ENCODE data around the gene TMPRSS2.

Gene TMPRSS2

GRCh38 chr21:41479686-41480085 lies 28.3 kb downstream of the TMPRSS2 start:
- DNase-seq, result no peak

DNA sequence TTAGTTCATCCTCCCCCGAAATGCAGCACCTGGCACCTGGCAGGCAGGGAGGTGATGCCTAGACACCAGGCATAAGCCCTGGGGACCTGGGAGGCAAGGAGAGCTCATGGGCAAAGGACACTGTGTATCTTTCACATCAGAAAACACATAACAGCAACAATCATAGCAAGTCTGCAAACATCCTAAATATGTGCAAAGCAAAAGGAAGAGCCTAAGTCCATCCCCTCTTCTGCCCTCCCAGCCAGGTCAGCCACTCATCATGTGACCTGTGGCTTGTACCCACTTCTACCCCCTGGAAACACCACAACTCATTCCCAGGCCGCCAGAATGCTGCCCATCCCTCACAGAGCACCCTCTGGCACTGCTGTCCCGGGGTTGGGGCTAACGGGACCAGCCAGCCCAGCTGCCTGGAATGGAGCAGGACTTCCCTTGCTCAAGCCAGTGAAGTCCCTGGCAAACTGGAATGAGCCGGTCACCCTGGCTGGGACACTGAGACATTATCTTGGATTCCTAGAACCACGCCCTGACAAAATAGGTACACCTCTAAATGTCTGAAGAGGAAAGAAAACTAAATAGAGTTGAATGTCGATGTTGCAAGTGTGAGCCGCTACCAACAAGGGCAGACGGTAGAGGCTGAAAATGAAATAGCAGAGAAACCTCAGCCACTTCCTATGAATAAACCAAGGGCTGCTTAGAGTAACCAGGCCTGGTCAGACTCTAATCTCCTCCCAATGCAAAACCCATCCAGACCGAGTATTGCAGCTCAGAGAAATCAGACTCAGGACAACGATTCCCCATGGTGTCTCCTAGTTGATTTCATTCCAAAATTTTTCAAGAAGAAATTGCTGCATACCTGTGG lies 29.4 kb downstream of the TMPRSS2 start:
- DNase-seq, result no peak

GRCh38 chr21:41477641-41478318 lies 30.2 kb downstream of the TMPRSS2 start:
- DNase-seq, result no peak

GRCh38 chr21:41475714-41476420 lies 32.1 kb downstream of the TMPRSS2 start:
- no peak for DNase-seq

- no peak for DNase-seq
Observed at GRCh38 chr21:41472753-41473548, 35.0 kb downstream of the TMPRSS2 start.

- DNase-seq, result no peak
Observed at GRCh38 chr21:41470054-41470453, 37.9 kb downstream of the TMPRSS2 start.

GRCh38 chr21:41466024-41466820 lies 41.7 kb downstream of the TMPRSS2 start:
- no peak for DNase-seq

DNA sequence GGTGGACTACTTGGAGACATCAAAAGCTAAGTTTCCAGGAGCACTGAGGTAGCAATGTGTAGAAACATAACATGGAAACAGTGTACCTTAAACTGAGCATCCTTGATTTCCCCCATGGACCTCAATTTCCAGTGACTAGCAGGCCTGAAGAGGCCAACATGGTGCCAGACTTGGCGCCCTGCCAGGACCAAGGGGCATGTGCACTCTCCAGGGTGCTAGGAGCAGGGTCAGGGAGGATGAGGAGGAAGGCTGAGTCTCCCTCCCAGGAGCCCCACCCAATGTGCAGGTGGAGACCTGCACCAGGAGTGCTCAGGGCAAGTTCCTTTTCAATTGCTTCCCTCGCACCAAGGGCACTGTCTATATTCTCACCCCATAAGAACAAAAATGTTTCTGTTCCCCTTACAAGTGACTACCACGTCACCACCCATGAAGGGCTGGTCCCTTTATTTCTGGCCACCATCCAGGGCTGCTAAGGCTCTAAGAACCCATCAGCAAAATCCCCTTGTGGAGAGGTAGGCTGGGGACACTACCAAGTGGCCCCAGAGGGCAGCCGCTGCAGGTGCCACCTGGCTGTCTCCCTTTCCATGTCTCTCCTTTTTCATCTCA lies 42.7 kb downstream of the TMPRSS2 start:
- no peak for DNase-seq

DNA sequence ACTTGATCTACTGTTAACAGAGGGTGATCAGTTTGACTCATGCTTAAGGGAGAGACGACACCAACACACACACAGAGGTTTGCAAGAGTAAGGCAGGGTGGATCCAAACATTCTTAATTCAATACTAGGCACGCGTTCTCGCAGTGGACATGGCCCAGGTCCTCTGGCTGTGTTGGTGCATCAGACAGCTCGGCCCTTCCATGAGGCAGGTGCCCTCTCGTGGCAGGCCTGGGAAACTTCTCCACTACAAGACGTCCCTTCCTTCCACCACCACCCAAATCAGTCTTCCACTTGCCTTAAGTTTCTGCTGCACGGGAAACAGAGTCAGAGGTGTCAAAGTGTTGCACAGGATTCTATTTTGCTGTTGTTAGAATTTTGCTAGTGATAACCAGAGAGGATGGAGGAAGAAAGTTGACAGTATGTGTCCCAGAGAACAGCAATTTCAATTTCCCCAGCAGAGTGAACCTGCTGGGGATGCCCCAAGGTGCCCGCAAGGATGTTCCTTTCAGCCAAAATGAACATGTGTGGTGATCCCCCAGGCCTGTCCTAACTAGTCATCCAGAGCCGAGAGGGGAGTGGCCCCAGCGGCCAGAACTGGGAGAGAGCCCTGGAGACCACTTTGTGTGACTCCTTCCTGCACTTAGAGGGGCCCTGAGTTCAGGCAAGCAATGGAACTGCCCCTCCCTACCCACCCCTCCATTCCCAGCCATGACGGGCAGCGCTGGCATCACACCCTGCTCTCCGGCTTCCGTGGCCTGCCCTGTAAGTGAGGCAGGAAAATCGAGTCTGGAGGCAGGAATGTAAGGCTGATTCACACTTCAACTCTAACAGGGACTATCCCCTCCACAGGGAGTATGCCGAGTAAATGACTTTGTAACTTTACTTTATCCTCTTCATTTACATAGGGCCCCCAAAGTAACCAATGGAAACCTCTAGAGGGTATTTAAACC lies 47.1 kb downstream of the TMPRSS2 start:
- DNase-seq, result peak; percentile 58

DNA sequence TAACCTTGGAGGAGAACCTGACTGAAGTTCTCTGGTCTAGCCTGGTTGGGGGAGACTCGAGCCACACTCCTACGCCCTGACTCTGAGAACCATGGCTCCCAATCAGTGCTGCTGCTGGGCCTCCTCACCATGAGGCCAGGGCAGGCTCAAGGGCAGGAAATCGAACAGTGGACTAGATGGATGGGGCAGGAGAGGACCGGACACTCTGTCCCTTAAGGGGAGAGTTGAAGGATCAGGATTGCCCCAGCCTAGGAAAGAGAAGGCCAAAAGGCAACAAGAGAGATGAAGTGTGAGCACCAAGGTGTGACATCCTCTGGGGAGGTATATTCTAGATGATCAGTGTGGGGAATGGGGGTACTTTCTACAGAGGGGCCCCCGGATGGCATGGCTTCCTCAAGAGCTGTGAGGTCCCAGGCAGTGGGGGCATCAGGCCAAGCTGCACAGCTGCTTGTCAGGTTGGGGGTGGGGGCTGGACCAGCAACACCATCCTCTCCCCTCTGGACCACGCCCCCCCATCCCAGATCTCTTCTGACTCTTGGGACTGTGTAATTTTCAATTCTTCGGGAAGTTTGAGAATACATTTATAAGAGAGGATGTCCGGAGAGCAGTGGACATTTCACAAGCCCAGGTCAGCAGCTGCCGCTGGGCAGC lies 47.9 kb downstream of the TMPRSS2 start:
- DNase-seq, result no peak

GRCh38 chr21:41458559-41458958 lies 49.4 kb downstream of the TMPRSS2 start:
- DNase-seq, result no peak

DNA sequence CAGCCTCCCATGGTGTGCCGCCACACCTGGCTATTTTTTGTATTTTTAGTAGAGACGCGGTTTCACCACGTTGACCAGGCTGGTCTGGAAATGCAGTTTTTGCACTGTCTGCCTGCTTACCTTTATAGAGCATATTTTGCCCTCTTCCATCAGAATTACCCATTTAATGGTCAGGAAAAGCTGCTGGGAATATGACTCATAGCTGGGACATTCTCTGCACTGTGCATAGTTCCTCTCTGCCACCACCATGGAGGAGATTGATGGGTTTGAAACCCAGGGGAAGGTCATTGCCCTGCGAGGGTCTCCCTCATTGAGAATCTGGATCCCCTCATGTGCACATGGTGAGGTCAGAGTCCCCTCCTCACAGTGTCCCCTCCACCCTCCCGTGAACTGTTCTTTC lies 49.8 kb downstream of the TMPRSS2 start:
- no peak for DNase-seq

GRCh38 chr21:41453761-41454160 lies 54.2 kb downstream of the TMPRSS2 start:
- no peak for DNase-seq

DNA sequence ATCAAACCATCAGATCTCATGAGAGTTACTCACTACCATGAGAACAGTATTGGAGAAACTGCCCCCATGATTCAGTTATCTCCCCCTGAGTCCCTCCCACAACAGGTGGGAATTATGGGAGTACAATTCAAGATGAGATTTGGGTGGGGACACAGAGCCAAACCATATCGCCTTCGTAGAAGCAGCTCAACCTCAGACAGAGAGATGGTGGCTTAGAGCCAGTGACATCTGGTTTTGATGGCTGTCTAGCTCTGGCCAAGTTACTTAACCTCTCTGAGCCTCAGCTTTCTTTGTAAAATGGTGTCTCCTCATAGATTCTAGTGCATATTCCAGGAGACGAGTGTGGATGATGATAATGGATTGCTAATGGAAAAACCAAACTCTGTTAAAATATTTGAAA lies 54.8 kb downstream of the TMPRSS2 start:
- no peak for DNase-seq

GRCh38 chr21:41451753-41452676 lies 55.9 kb downstream of the TMPRSS2 start:
- no peak for DNase-seq

- DNase-seq, result no peak
Observed at GRCh38 chr21:41449613-41450012, 58.3 kb downstream of the TMPRSS2 start.

DNA sequence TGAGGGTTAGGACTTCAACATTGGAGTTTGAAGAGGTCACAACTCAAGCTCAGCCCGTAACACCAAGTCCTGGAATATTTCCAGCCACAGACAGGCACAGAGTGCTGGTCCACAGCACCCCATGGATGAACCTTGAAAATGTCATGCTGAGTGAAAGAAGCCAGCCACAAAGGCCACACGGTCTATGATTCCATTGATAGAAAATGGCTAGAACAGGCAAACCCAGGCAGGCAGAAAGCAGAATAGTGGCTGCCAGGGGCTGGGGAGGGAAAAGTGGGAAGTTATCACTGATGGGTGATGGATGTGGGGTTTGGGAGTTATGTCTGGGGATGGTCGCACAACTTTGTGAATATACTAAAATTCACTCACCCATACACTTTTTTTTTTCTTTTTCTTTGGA lies 60.6 kb downstream of the TMPRSS2 start:
- no peak for DNase-seq

GRCh38 chr21:41446586-41446985 lies 61.4 kb downstream of the TMPRSS2 start:
- no peak for DNase-seq

GRCh38 chr21:41445465-41445862 lies 62.5 kb downstream of the TMPRSS2 start:
- DNase-seq, result no peak

Data from stimulated activated CD4-positive, alpha-beta T cell treated with anti-CD3 and anti-CD28 coated beads, Interleukin-4, amount 100 ng/mL, for 1 hour (primary cell).